Measurements from ENCODE around the gene DLGAP3. TPM values are rescaled to one million over a fixed set of nuclear protein-coding genes. Genes with fewer than 3 reads are reported as not detected.

DLGAP3 gene
- total and polyA plus RNA-seq, 2 of the 13 experiments (the other 11 are each of a cell fraction or from before 2014, with no cell fraction given) = 0.03 to 0.04 TPM

GRCh38 chr1:34825455-34826091, 103.9 kb downstream of the DLGAP3 start (continued):
- TF ChIP-seq MTA1 (CRISPR knock-in tag; IDR thresholded peaks at IDR 0.05; ENCODE audit: borderline replicate concordance) (peak; percentile 84; the same call in 1 of the 2 replicates), ZNF790 (CRISPR knock-in tag; IDR thresholded peaks at IDR 0.05; ENCODE audit: borderline replicate concordance) (no peak), ZNF329 (CRISPR knock-in tag; IDR thresholded peaks at IDR 0.05; ENCODE audit: low read depth) (no peak), RERE (CRISPR knock-in tag; IDR thresholded peaks at IDR 0.05; ENCODE audit: low read depth) (peak; percentile 71; the same call in 1 of the 2 replicates), JUN (CRISPR knock-in tag; IDR thresholded peaks at IDR 0.05) (no peak), PCBP1 (IDR thresholded peaks at IDR 0.05; ENCODE audit: borderline replicate concordance, low read depth, low read length) (no peak), ELF4 (CRISPR knock-in tag; IDR thresholded peaks at IDR 0.05; ENCODE audit: borderline replicate concordance) (no peak), BRF2 (CRISPR knock-in tag; IDR thresholded peaks at IDR 0.05) (no peak), IKZF1 (IDR thresholded peaks at IDR 0.05) (no peak), FOXO4 (CRISPR knock-in tag; conservative IDR thresholded peaks at IDR 0.05) (no peak), SKIL (CRISPR knock-in tag; IDR thresholded peaks at IDR 0.05; ENCODE audit: borderline replicate concordance) (peak; percentile 82), ARID4A (CRISPR knock-in tag; IDR thresholded peaks at IDR 0.05; ENCODE audit: borderline replicate concordance) (no peak; the same call in 1 of the 2 replicates)

Measured in HepG2 (cell line).